Mucosa of descending colon (tissue), 3 donors: ENCODE measurements around the gene ADAMTS19. TPM values are rescaled to one million over a fixed set of nuclear protein-coding genes. Genes with fewer than 3 reads are reported as not detected.

Experiments used
- ATAC-seq: fragments of 200-7000 bp; cut with Tn5 transposase; one replicate; pipeline ENCODE4 v1.9.1; 2020; ENCODE audit warnings: mild to moderate bottlenecking, moderate library complexity
- DNase-seq, 3 donors: peaks; one replicate each; pipeline ENCODE4 v3.0.0-alpha.2; 2020
- H3K36me3 ChIP-seq: fragments of 200-600 bp; one replicate; pipeline ENCODE4 v1.8.0; 2021; ENCODE audit warnings: low read depth, mild to moderate bottlenecking
- H3K4me1 ChIP-seq: fragments of 200-600 bp; one replicate; pipeline ENCODE4 v1.8.0; 2021; ENCODE audit warnings: low read depth, mild to moderate bottlenecking
- H3K4me3 ChIP-seq: fragments of 200-600 bp; one replicate; pipeline ENCODE4 v1.8.0; 2021; ENCODE audit warnings: mild to moderate bottlenecking
- H3K9me3 ChIP-seq: fragments of 200-600 bp; one replicate; pipeline ENCODE4 v1.8.0; 2021; ENCODE audit warnings: mild to moderate bottlenecking
- CTCF ChIP-seq: fragments of 200-600 bp; IDR thresholded peaks from one replicate; pipeline ENCODE4 v1.8.0; 2022; ENCODE audit warnings: antibody characterized with exemption, mild to moderate bottlenecking
- intact Hi-C, 2 donors: fragments of 100-400 bp; cut with DNase I in 1 of 2; cut with micrococcal nuclease in 1 of 2; formaldehyde crosslinking; loops; one replicate each; pipeline versions ENCODE4 v1.11.0 to v1.11.1; 2022; cut with DNase I, micrococcal nuclease
- total RNA-seq, 3 donors: library from RNA; stranded (reverse); fragmentation: NEBNext Ultra II Directional in 2 of 3; extraction: Animal tissue kit (Norgen Biotek cat#: 25700) in 2 of 3; gene quantifications; one replicate each; pipeline versions ENCODE4 v1.2.1 to v1.2.4, GENCODE V29; 2021 to 2023
- donor health status: DM: no; HTN: no; CAD: no; lungs with moderate emphysema.
- donor health status: DM: no; HTN: no; CAD: no.
- donor health status: DM: no; HTN: yes; CAD: no.

ADAMTS19 gene
- total RNA-seq, 3 donors from 2014 or later, result 0.12 to 1.6 (median 0.75) TPM

GRCh38 chr5:129661366-129662035 lies 201.4 kb downstream of the ADAMTS19 start:
- intact Hi-C loops, result no loop called here
- no peak for DNase-seq
- TF ChIP-seq CTCF, result no peak
- Histone ChIP-seq H3K4me3 (no peak overlapping the region), H3K4me1 (no peaks in the 10 kb centered on the region), H3K9me3 (no peaks in the 10 kb centered on the region), H3K36me3 (no peaks in the 10 kb centered on the region)
- ATAC-seq, result no peak

DNA sequence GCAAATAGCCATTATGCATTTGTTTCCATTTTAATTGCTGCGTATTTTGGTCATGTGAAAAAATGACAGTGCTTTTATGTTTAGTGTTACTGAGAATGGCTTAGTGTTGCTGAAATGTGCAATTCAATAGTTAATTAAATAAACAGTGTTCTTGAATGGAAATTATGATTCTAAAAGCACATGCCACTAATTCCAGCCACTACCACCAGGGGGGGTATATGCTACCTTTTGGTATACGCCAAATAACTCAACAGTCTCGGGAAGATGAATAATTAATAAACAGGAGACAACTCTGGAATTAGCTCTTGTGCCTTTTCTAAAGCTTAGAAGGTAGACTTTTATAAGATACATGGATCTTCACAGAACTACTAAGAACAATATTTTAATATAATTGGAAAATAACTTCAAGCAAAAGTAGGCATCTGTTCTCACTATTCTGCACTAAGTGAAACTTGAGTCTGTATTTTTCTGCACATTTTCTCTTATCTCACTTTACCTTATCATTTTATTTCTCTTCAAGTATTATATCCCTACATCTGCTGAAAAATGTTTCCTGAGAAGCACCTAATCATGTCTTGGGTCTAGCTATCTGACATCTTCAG lies 204.3 kb downstream of the ADAMTS19 start:
- H3K4me3 ChIP-seq, result no peak overlapping the region
- peak; percentile 47 for TF ChIP-seq CTCF
- intact Hi-C loops, result no loop called here
- no peaks in the 10 kb centered on the region for H3K4me1 ChIP-seq
- DNase-seq (peak in 1 of 3 donors; percentile 81), ATAC-seq (no peak)
- no peaks in the 10 kb centered on the region for H3K9me3 ChIP-seq
- H3K36me3 ChIP-seq, result no peaks in the 10 kb centered on the region

- intact Hi-C loops, result no loop called here
- no peak for TF ChIP-seq CTCF
- no peaks in the 10 kb centered on the region for H3K4me1 ChIP-seq
- DNase-seq (no peak), ATAC-seq (no peak)
- H3K4me3 ChIP-seq, result no peak overlapping the region
- H3K9me3 ChIP-seq, result no peaks in the 10 kb centered on the region
- H3K36me3 ChIP-seq, result no peaks in the 10 kb centered on the region
These were observed 210.9 kb downstream of the ADAMTS19 start for GRCh38 chr5:129670957-129671500.

DNA sequence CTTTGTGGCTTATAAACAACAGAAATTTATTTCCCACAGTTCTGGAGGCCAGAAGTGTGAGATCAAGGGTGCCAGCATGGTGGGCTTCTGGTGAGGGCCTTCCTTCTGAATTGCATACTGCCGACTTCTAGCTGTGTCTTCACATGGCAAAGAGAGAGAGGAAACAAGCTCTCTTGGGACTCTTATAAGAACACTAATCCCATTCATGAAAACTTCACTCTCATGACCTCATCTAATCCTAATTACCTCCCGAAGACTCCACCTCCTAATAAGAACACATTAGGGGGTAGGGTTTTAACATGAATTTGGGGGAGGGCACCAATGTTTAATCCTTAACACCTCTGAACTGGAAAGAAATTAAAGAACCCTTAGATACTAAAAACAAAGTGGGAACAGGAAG lies 211.9 kb downstream of the ADAMTS19 start:
- H3K4me1 ChIP-seq, result no peaks in the 10 kb centered on the region
- intact Hi-C loops, result no loop called here
- TF ChIP-seq CTCF, result no peak

DNA sequence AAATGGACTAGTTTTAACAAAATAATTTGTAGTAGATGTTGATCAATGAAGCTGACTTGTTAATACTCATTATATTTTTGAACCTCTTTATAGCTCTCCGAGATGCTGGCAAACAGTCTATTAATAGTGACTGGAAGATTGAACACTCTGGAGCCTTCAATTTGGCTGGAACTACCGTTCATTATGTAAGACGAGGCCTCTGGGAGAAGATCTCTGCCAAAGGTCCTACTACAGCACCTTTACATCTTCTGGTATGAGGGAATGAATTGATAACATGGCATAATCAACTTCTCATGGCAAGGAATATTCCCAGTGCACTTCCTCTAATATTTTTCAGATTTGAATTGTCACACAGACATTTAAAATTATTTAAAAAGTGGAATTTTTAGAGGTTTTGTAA lies 219.6 kb downstream of the ADAMTS19 start:
- ATAC-seq (no peak), DNase-seq (no peak)
- intact Hi-C loops, result no loop called here
- Histone ChIP-seq H3K36me3 (no peaks in the 10 kb centered on the region), H3K4me3 (no peak overlapping the region), H3K4me1 (no peaks in the 10 kb centered on the region), H3K9me3 (no peaks in the 10 kb centered on the region)
- TF ChIP-seq CTCF, result no peak

More for the DNA sequence above, 211.9 kb downstream of the ADAMTS19 start:
- Histone ChIP-seq H3K36me3 (no peaks in the 10 kb centered on the region), H3K4me3 (no peak overlapping the region), H3K9me3 (no peaks in the 10 kb centered on the region)
- no peak for ATAC-seq
- DNase-seq, result no peak
